NCI-H526 treated with DMSO at 0.1 percent for 48 hours (cell line): Measurements from ENCODE around the gene MTRFR.
"Not testable (repeated sequence)": the region's sequence is repeated elsewhere in the genome, so short reads cannot be mapped to it uniquely, and the experiment has no call there.

Experiments
- DNase-seq: peaks from one replicate; lab custom pipeline; 2025; lab: John Stamatoyannopoulos, UW

Gene MTRFR

GRCh38 chr12:123232807-123233504 is at the start of gene MTRFR, which contains the start of gene MPHOSPH9:
TSS of gene MTRFR (plus strand) at chr12:123233436. CDS start at chr12:123253675, 20,239 bp downstream.
TSS of gene MPHOSPH9 (minus strand) at chr12:123233141. CDS start at chr12:123230364, 2,777 bp downstream.
- DNase-seq: peak; percentile 98

GRCh38 chr12:123187637-123188036 is 45.6 kb upstream of the MTRFR start:
- no peak for DNase-seq

GRCh38 chr12:123199936-123200335 is 33.3 kb upstream of the MTRFR start:
- DNase-seq: no peak

GRCh38 chr12:123200414-123200813 is 32.8 kb upstream of the MTRFR start:
- no peak for DNase-seq

- not testable (repeated sequence) for DNase-seq
These were observed 26.4 kb upstream of the MTRFR start for GRCh38 chr12:123206794-123207193.

GRCh38 chr12:123207815-123208214 is 25.4 kb upstream of the MTRFR start:
- DNase-seq: not testable (repeated sequence)

- no peak for DNase-seq
These were observed 10.0 kb upstream of the MTRFR start for GRCh38 chr12:123223241-123223668.

- DNase-seq: no peak
These were observed 7.8 kb upstream of the MTRFR start for GRCh38 chr12:123225443-123225842.

- no peak for DNase-seq
These were observed 5.5 kb upstream of the MTRFR start for GRCh38 chr12:123227581-123228258.

- no peak for DNase-seq
These were observed 4.2 kb upstream of the MTRFR start for GRCh38 chr12:123229051-123229450.

GRCh38 chr12:123231931-123232330 is 1.3 kb upstream of the MTRFR start:
- peak; percentile 27 for DNase-seq

- peak; percentile 68 for DNase-seq
These were observed 797 bp upstream of the MTRFR start for GRCh38 chr12:123232472-123232806.

GRCh38 chr12:123233505-123234308 is 471 bp downstream of the MTRFR start:
- no peak for DNase-seq

GRCh38 chr12:123237646-123238329 is 4.6 kb downstream of the MTRFR start:
- DNase-seq: peak; percentile 20

- no peak for DNase-seq
These were observed 5.1 kb downstream of the MTRFR start for GRCh38 chr12:123238330-123238682.

- no peak for DNase-seq
These were observed 5.7 kb downstream of the MTRFR start for GRCh38 chr12:123238961-123239360.

- DNase-seq: no peak
These were observed 9.1 kb downstream of the MTRFR start for GRCh38 chr12:123242116-123242904.

GRCh38 chr12:123243671-123244262 is 10.5 kb downstream of the MTRFR start:
- no peak for DNase-seq

- no peak for DNase-seq
These were observed 12.4 kb downstream of the MTRFR start for GRCh38 chr12:123245678-123246077.

GRCh38 chr12:123248129-123248528 is 14.9 kb downstream of the MTRFR start:
- DNase-seq: not testable (repeated sequence)
